Large intestine (tissue), 3 donors: ENCODE measurements around the gene C16orf74. TPM values are rescaled to one million over a fixed set of nuclear protein-coding genes. Genes with fewer than 3 reads are reported as not detected.
A peak's percentile ranks its signal among the peaks of the same experiment; 100 is the strongest.

Source experiments
- DNase-seq, 2 donors: peaks; one replicate each; pipeline versions ENCODE4 v3.0.0 to v3.0.0-alpha.2; 2013
- H3K27ac ChIP-seq: one replicate; pipeline ENCODE4 v1.5.1; 2013; ENCODE audit warnings: low read length
- H3K27me3 ChIP-seq: 2 replicates; pipeline ENCODE4 v1.6.1; 2013; ENCODE audit warnings: low read length; ENCODE audit not compliant: control insufficient read depth, insufficient read depth
- H3K36me3 ChIP-seq: 2 replicates; pipeline ENCODE4 v1.6.1; 2013; ENCODE audit warnings: low read length; ENCODE audit not compliant: control insufficient read depth, insufficient read depth
- H3K4me1 ChIP-seq: one replicate; pipeline ENCODE4 v1.6.1; 2013; ENCODE audit warnings: low read length; ENCODE audit not compliant: control insufficient read depth, insufficient read depth
- H3K4me3 ChIP-seq: one replicate; pipeline ENCODE4 v1.5.1; 2013; ENCODE audit warnings: low read length
- H3K9me3 ChIP-seq: one replicate; pipeline ENCODE4 v1.6.1; 2013; ENCODE audit warnings: mild to moderate bottlenecking, low read depth, low read length, moderate library complexity; ENCODE audit not compliant: control insufficient read depth
- WGBS: methylation state at CpG from one replicate; pipeline ENCODE4 v1.1.5; 2013; ENCODE audit warnings: low lambda C conversion rate; ENCODE audit not compliant: insufficient coverage; 5-methylcytosine and 5-hydroxymethylcytosine counted together
- polyA plus RNA-seq: library from polyadenylated mRNA; unstranded; fragments of 120-200 nt; gene quantifications from one replicate; pipeline ENCODE4 v1.2.1, GENCODE V29; 2013

The C16orf74 gene
- polyA plus RNA-seq, 1 donor: 6.6 TPM

- no CpG with 5 or more reads among the region's 11 CpGs for WGBS
- Histone ChIP-seq H3K4me3 (no peak overlapping the region), H3K36me3 (no peaks in the 10 kb centered on the region), H3K9me3 (no peaks in the 10 kb centered on the region), H3K4me1 (peaks cover 46% of the 10 kb centered on the region), H3K27ac (peak overlapping the region; percentile 89), H3K27me3 (no peaks in the 10 kb centered on the region)
- DNase-seq: no peak
Measured at GRCh38 chr16:85733839-85734170, 17.1 kb downstream of the C16orf74 start.

GRCh38 chr16:85733155-85733838 is 17.6 kb downstream of the C16orf74 start:
- DNase-seq: peak; percentile 84 to 88
- H3K4me1 ChIP-seq: peaks cover 46% of the 10 kb centered on the region
- H3K4me3 ChIP-seq: no peak overlapping the region
- H3K27ac ChIP-seq: peak overlapping the region; percentile 89
- H3K36me3 ChIP-seq: no peaks in the 10 kb centered on the region
- H3K9me3 ChIP-seq: no peaks in the 10 kb centered on the region
- no peaks in the 10 kb centered on the region for H3K27me3 ChIP-seq
- 80% methylated on average over 1 of the region's 13 CpGs for WGBS

DNA sequence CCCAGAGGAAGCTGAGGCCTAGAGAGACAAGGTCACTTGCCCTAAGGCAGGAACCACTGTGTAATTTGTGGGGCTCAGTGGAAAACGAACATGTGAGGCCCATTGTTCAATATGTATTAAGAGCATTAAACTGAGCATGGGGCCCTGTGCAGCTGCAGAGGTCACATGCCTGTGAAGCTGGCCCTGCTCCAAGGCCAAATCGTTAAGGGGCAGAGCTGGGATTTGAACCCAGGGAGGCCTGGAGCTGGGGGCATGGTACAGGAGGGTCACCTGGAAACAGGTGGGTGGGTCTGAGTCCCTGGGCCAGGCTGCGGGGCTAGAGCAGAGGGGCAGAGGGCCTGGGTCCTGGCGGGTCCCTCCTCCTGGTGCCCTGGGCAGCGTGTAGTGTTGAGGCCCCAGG is 19.7 kb downstream of the C16orf74 start:
- Histone ChIP-seq H3K4me1 (peaks cover 46% of the 10 kb centered on the region), H3K9me3 (no peaks in the 10 kb centered on the region), H3K27me3 (no peaks in the 10 kb centered on the region), H3K36me3 (peaks cover 1% of the 10 kb centered on the region), H3K27ac (peak overlapping the region; percentile 66), H3K4me3 (no peak overlapping the region)
- WGBS: no CpG with 5 or more reads among the region's 5 CpGs
- DNase-seq: peak in 1 of 2 donors; percentile 84

DNA sequence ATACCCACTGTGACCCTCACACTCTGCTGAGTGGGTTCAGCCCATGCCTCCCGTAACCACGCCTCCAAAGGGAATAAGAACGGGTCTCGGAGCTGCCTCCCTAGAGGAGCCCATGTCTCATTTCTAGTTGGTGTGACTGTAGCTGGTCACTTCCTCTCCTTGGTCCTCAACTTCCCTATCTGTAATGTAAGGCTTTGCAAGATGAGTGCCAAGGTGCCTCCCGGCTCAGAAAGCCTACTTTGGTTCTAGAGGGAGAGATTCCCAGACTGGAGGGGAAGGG is 20.8 kb downstream of the C16orf74 start:
- no peak for DNase-seq
- Histone ChIP-seq H3K36me3 (peaks cover 5% of the 10 kb centered on the region), H3K27ac (peak overlapping the region; percentile 66), H3K4me1 (peaks cover 49% of the 10 kb centered on the region), H3K9me3 (no peaks in the 10 kb centered on the region), H3K4me3 (no peak overlapping the region), H3K27me3 (no peaks in the 10 kb centered on the region)
- WGBS: no CpG with 5 or more reads among the region's 5 CpGs

- Histone ChIP-seq H3K9me3 (peaks cover 3% of the 10 kb centered on the region), H3K36me3 (peaks cover 5% of the 10 kb centered on the region), H3K4me3 (no peak overlapping the region), H3K27me3 (no peaks in the 10 kb centered on the region), H3K4me1 (peaks cover 49% of the 10 kb centered on the region), H3K27ac (no peak overlapping the region)
- no peak for DNase-seq
- WGBS: 100% methylated on average over 1 of the region's 16 CpGs
Measured at GRCh38 chr16:85729452-85730185, 21.3 kb downstream of the C16orf74 start.

- DNase-seq: no peak
- H3K9me3 ChIP-seq: peaks cover 3% of the 10 kb centered on the region
- no CpG with 5 or more reads among the region's 7 CpGs for WGBS
- H3K4me3 ChIP-seq: no peak overlapping the region
- H3K4me1 ChIP-seq: peaks cover 48% of the 10 kb centered on the region
- H3K36me3 ChIP-seq: peaks cover 5% of the 10 kb centered on the region
- H3K27ac ChIP-seq: no peak overlapping the region
- H3K27me3 ChIP-seq: no peaks in the 10 kb centered on the region
Measured at GRCh38 chr16:85728879-85729278, 22.0 kb downstream of the C16orf74 start.

DNA sequence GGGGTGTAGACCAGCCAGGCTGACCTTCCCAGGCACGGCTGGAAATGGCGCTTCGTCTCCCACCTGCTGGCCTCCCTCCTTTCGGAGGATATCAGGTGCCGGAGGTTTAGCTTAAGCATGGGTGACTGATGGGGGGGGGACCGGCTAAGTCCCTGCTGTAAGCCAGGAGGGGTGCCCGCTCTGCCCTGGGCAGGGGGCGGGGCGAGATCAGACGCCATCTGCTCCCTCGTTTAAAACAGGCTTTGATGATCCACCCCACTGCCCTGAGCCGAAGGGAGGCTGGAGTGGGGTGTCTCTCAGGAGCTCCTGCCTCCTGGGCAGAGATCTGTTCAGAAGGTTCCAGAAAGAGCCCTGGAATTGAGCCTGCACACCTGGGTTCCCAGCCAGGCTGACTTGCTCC is 26.0 kb downstream of the C16orf74 start:
- Histone ChIP-seq H3K9me3 (peaks cover 3% of the 10 kb centered on the region), H3K4me1 (peaks cover 34% of the 10 kb centered on the region), H3K27ac (peak overlapping the region; percentile 70), H3K4me3 (no peak overlapping the region), H3K36me3 (peaks cover 5% of the 10 kb centered on the region), H3K27me3 (no peaks in the 10 kb centered on the region)
- WGBS: no CpG with 5 or more reads among the region's 12 CpGs
- no peak for DNase-seq

GRCh38 chr16:85724126-85724879 is 26.6 kb downstream of the C16orf74 start:
- H3K4me1 ChIP-seq: peaks cover 29% of the 10 kb centered on the region
- peak overlapping the region; percentile 21 for H3K4me3 ChIP-seq
- DNase-seq: peak; percentile 89 to 95
- H3K36me3 ChIP-seq: peaks cover 5% of the 10 kb centered on the region
- no CpG with 5 or more reads among the region's 20 CpGs for WGBS
- peak overlapping the region; percentile 70 for H3K27ac ChIP-seq
- H3K27me3 ChIP-seq: no peaks in the 10 kb centered on the region
- H3K9me3 ChIP-seq: peaks cover 3% of the 10 kb centered on the region

- no CpG with 5 or more reads among the region's 20 CpGs for WGBS
- Histone ChIP-seq H3K36me3 (peaks cover 5% of the 10 kb centered on the region), H3K4me1 (peaks cover 44% of the 10 kb centered on the region), H3K27ac (peak overlapping the region; percentile 2), H3K27me3 (no peaks in the 10 kb centered on the region), H3K9me3 (peaks cover 3% of the 10 kb centered on the region), H3K4me3 (no peak overlapping the region)
- peak in 1 of 2 donors; percentile 47 for DNase-seq
Measured at GRCh38 chr16:85722128-85722893, 28.6 kb downstream of the C16orf74 start.

GRCh38 chr16:85720302-85720637 is 30.6 kb downstream of the C16orf74 start:
- H3K27ac ChIP-seq: no peak overlapping the region
- H3K4me1 ChIP-seq: peaks cover 45% of the 10 kb centered on the region
- H3K36me3 ChIP-seq: no peaks in the 10 kb centered on the region
- H3K9me3 ChIP-seq: peaks cover 3% of the 10 kb centered on the region
- WGBS: no CpG with 5 or more reads among the region's 4 CpGs
- peak; percentile 50 to 69 for DNase-seq
- H3K27me3 ChIP-seq: peaks cover 11% of the 10 kb centered on the region
- no peak overlapping the region for H3K4me3 ChIP-seq
